ENCODE data around the gene CEP85L.

Gene CEP85L

GRCh38 chr6:118548136-118548535 lies 103.3 kb downstream of the CEP85L start, which contains the start of gene PLN:
TSS of gene PLN (plus strand) at chr6:118548296. CDS start at chr6:118558922, 10,626 bp downstream.
- no peak within 1 kb of the TSS for H3K9ac ChIP-seq (ENCODE audit: low read length in 5 of 5)
- H3K4me3 ChIP-seq (ENCODE audit: low read depth in 1 of 5, low read length in 5 of 5), result no peak within 1 kb of the TSS
- H3K9me3 ChIP-seq (ENCODE audit: control insufficient read depth in 5 of 5, low read length in 5 of 5), result no peaks in the 10 kb centered on the region
- H3K27ac ChIP-seq (ENCODE audit: low read depth, low read length), result no peak within 1 kb of the TSS
- H3K27me3 ChIP-seq (ENCODE audit: control insufficient read depth in 5 of 5, insufficient read depth in 4 of 5, low read length in 5 of 5), result no peaks in the 10 kb centered on the region
- peaks cover 0 to 19% (median 8%) of the 10 kb centered on the region in 5 donors for H3K4me1 ChIP-seq (ENCODE audit: control insufficient read depth in 5 of 5, insufficient read depth in 5 of 5, low read length in 5 of 5)
- no peaks in the 10 kb centered on the region for H3K36me3 ChIP-seq (ENCODE audit: control insufficient read depth in 5 of 5, insufficient read depth in 5 of 5, low read length in 5 of 5)

GRCh38 chr6:118546880-118547218 lies 104.5 kb downstream of the CEP85L start:
- no peak overlapping the region for H3K27ac ChIP-seq (ENCODE audit: low read depth, low read length)
- no peak overlapping the region for H3K4me3 ChIP-seq (ENCODE audit: low read depth in 1 of 5, low read length in 5 of 5)
- no peak overlapping the region for H3K9ac ChIP-seq (ENCODE audit: low read length in 5 of 5)
- peaks cover 0 to 17% (median 8%) of the 10 kb centered on the region in 5 donors for H3K4me1 ChIP-seq (ENCODE audit: control insufficient read depth in 5 of 5, insufficient read depth in 5 of 5, low read length in 5 of 5)
- H3K36me3 ChIP-seq (ENCODE audit: control insufficient read depth in 5 of 5, insufficient read depth in 5 of 5, low read length in 5 of 5), result no peaks in the 10 kb centered on the region
- H3K27me3 ChIP-seq (ENCODE audit: control insufficient read depth in 5 of 5, insufficient read depth in 4 of 5, low read length in 5 of 5), result no peaks in the 10 kb centered on the region
- H3K9me3 ChIP-seq (ENCODE audit: control insufficient read depth in 5 of 5, low read length in 5 of 5), result no peaks in the 10 kb centered on the region

GRCh38 chr6:118546164-118546879 lies 105.1 kb downstream of the CEP85L start:
- Histone ChIP-seq H3K36me3 (ENCODE audit: control insufficient read depth in 5 of 5, insufficient read depth in 5 of 5, low read length in 5 of 5) (no peaks in the 10 kb centered on the region), H3K4me1 (ENCODE audit: control insufficient read depth in 5 of 5, insufficient read depth in 5 of 5, low read length in 5 of 5) (peaks cover 0 to 12% (median 4%) of the 10 kb centered on the region in 5 donors), H3K9me3 (ENCODE audit: control insufficient read depth in 5 of 5, low read length in 5 of 5) (no peaks in the 10 kb centered on the region), H3K27me3 (ENCODE audit: control insufficient read depth in 5 of 5, insufficient read depth in 4 of 5, low read length in 5 of 5) (no peaks in the 10 kb centered on the region), H3K4me3 (ENCODE audit: low read depth in 1 of 5, low read length in 5 of 5) (no peak overlapping the region), H3K27ac (ENCODE audit: low read depth, low read length) (no peak overlapping the region), H3K9ac (ENCODE audit: low read length in 5 of 5) (no peak overlapping the region)

GRCh38 chr6:118544105-118544504 lies 107.3 kb downstream of the CEP85L start:
- Histone ChIP-seq H3K27me3 (ENCODE audit: control insufficient read depth in 5 of 5, insufficient read depth in 4 of 5, low read length in 5 of 5) (no peaks in the 10 kb centered on the region), H3K36me3 (ENCODE audit: control insufficient read depth in 5 of 5, insufficient read depth in 5 of 5, low read length in 5 of 5) (no peaks in the 10 kb centered on the region), H3K9me3 (ENCODE audit: control insufficient read depth in 5 of 5, low read length in 5 of 5) (no peaks in the 10 kb centered on the region), H3K9ac (ENCODE audit: low read length in 5 of 5) (no peak overlapping the region), H3K4me3 (ENCODE audit: low read depth in 1 of 5, low read length in 5 of 5) (no peak overlapping the region), H3K27ac (ENCODE audit: low read depth, low read length) (no peak overlapping the region), H3K4me1 (ENCODE audit: control insufficient read depth in 5 of 5, insufficient read depth in 5 of 5, low read length in 5 of 5) (peaks cover 0 to 6% (median 0%) of the 10 kb centered on the region in 5 donors)

- Histone ChIP-seq H3K9ac (ENCODE audit: low read length in 5 of 5) (no peak overlapping the region), H3K9me3 (ENCODE audit: control insufficient read depth in 5 of 5, low read length in 5 of 5) (no peaks in the 10 kb centered on the region), H3K4me3 (ENCODE audit: low read depth in 1 of 5, low read length in 5 of 5) (no peak overlapping the region), H3K27me3 (ENCODE audit: control insufficient read depth in 5 of 5, insufficient read depth in 4 of 5, low read length in 5 of 5) (no peaks in the 10 kb centered on the region), H3K36me3 (ENCODE audit: control insufficient read depth in 5 of 5, insufficient read depth in 5 of 5, low read length in 5 of 5) (no peaks in the 10 kb centered on the region), H3K4me1 (ENCODE audit: control insufficient read depth in 5 of 5, insufficient read depth in 5 of 5, low read length in 5 of 5) (peaks cover 0 to 9% (median 6%) of the 10 kb centered on the region in 5 donors), H3K27ac (ENCODE audit: low read depth, low read length) (no peak overlapping the region)
Observed at GRCh38 chr6:118542184-118542952, 109.0 kb downstream of the CEP85L start.

- no peak overlapping the region for H3K9ac ChIP-seq (ENCODE audit: low read length in 5 of 5)
- no peaks in the 10 kb centered on the region for H3K9me3 ChIP-seq (ENCODE audit: control insufficient read depth in 5 of 5, low read length in 5 of 5)
- H3K4me3 ChIP-seq (ENCODE audit: low read depth in 1 of 5, low read length in 5 of 5), result no peak overlapping the region
- H3K27ac ChIP-seq (ENCODE audit: low read depth, low read length), result no peak overlapping the region
- no peaks in the 10 kb centered on the region for H3K36me3 ChIP-seq (ENCODE audit: control insufficient read depth in 5 of 5, insufficient read depth in 5 of 5, low read length in 5 of 5)
- no peaks in the 10 kb centered on the region for H3K27me3 ChIP-seq (ENCODE audit: control insufficient read depth in 5 of 5, insufficient read depth in 4 of 5, low read length in 5 of 5)
- peaks cover 0 to 8% (median 6%) of the 10 kb centered on the region in 5 donors for H3K4me1 ChIP-seq (ENCODE audit: control insufficient read depth in 5 of 5, insufficient read depth in 5 of 5, low read length in 5 of 5)
Observed at GRCh38 chr6:118537574-118537973, 113.8 kb downstream of the CEP85L start.

- Histone ChIP-seq H3K27ac (ENCODE audit: low read depth, low read length) (no peak overlapping the region), H3K4me3 (ENCODE audit: low read depth in 1 of 5, low read length in 5 of 5) (no peak overlapping the region), H3K9me3 (ENCODE audit: control insufficient read depth in 5 of 5, low read length in 5 of 5) (peaks cover 0 to 2% (median 0%) of the 10 kb centered on the region in 5 donors), H3K9ac (ENCODE audit: low read length in 5 of 5) (no peak overlapping the region), H3K27me3 (ENCODE audit: control insufficient read depth in 5 of 5, insufficient read depth in 4 of 5, low read length in 5 of 5) (no peaks in the 10 kb centered on the region), H3K4me1 (ENCODE audit: control insufficient read depth in 5 of 5, insufficient read depth in 5 of 5, low read length in 5 of 5) (peaks cover 0 to 8% (median 6%) of the 10 kb centered on the region in 5 donors), H3K36me3 (ENCODE audit: control insufficient read depth in 5 of 5, insufficient read depth in 5 of 5, low read length in 5 of 5) (no peaks in the 10 kb centered on the region)
Observed at GRCh38 chr6:118536478-118536877, 114.9 kb downstream of the CEP85L start.

- Histone ChIP-seq H3K4me1 (ENCODE audit: control insufficient read depth in 5 of 5, insufficient read depth in 5 of 5, low read length in 5 of 5) (peaks cover 0 to 8% (median 6%) of the 10 kb centered on the region in 5 donors), H3K27me3 (ENCODE audit: control insufficient read depth in 5 of 5, insufficient read depth in 4 of 5, low read length in 5 of 5) (no peaks in the 10 kb centered on the region), H3K36me3 (ENCODE audit: control insufficient read depth in 5 of 5, insufficient read depth in 5 of 5, low read length in 5 of 5) (no peaks in the 10 kb centered on the region), H3K27ac (ENCODE audit: low read depth, low read length) (no peak overlapping the region), H3K9me3 (ENCODE audit: control insufficient read depth in 5 of 5, low read length in 5 of 5) (peaks cover 0 to 10% (median 0%) of the 10 kb centered on the region in 5 donors), H3K9ac (ENCODE audit: low read length in 5 of 5) (no peak overlapping the region), H3K4me3 (ENCODE audit: low read depth in 1 of 5, low read length in 5 of 5) (no peak overlapping the region)
Observed at GRCh38 chr6:118535176-118535844, 116.1 kb downstream of the CEP85L start.

GRCh38 chr6:118530942-118531341 lies 120.4 kb downstream of the CEP85L start:
- Histone ChIP-seq H3K27me3 (ENCODE audit: control insufficient read depth in 5 of 5, insufficient read depth in 4 of 5, low read length in 5 of 5) (no peaks in the 10 kb centered on the region), H3K27ac (ENCODE audit: low read depth, low read length) (no peak overlapping the region), H3K9ac (ENCODE audit: low read length in 5 of 5) (no peak overlapping the region), H3K9me3 (ENCODE audit: control insufficient read depth in 5 of 5, low read length in 5 of 5) (peaks cover 0 to 10% (median 0%) of the 10 kb centered on the region in 5 donors), H3K4me1 (ENCODE audit: control insufficient read depth in 5 of 5, insufficient read depth in 5 of 5, low read length in 5 of 5) (peaks cover 0 to 2% (median 0%) of the 10 kb centered on the region in 5 donors), H3K4me3 (ENCODE audit: low read depth in 1 of 5, low read length in 5 of 5) (no peak overlapping the region), H3K36me3 (ENCODE audit: control insufficient read depth in 5 of 5, insufficient read depth in 5 of 5, low read length in 5 of 5) (no peaks in the 10 kb centered on the region)

GRCh38 chr6:118529756-118530155 lies 121.6 kb downstream of the CEP85L start:
- H3K36me3 ChIP-seq (ENCODE audit: control insufficient read depth in 5 of 5, insufficient read depth in 5 of 5, low read length in 5 of 5), result no peaks in the 10 kb centered on the region
- no peaks in the 10 kb centered on the region for H3K27me3 ChIP-seq (ENCODE audit: control insufficient read depth in 5 of 5, insufficient read depth in 4 of 5, low read length in 5 of 5)
- no peak overlapping the region for H3K9ac ChIP-seq (ENCODE audit: low read length in 5 of 5)
- H3K4me3 ChIP-seq (ENCODE audit: low read depth in 1 of 5, low read length in 5 of 5), result no peak overlapping the region
- no peak overlapping the region for H3K27ac ChIP-seq (ENCODE audit: low read depth, low read length)
- peaks cover 0 to 10% (median 0%) of the 10 kb centered on the region in 5 donors for H3K9me3 ChIP-seq (ENCODE audit: control insufficient read depth in 5 of 5, low read length in 5 of 5)
- peaks cover 0 to 2% (median 0%) of the 10 kb centered on the region in 5 donors for H3K4me1 ChIP-seq (ENCODE audit: control insufficient read depth in 5 of 5, insufficient read depth in 5 of 5, low read length in 5 of 5)
